Upper lobe of left lung (tissue), 4 donors: Measurements from ENCODE around the gene C4B.

Experiments
- CTCF ChIP-seq, 6 experiments: fragments of 450-650 bp in 4 of 6; fragments of 200-600 bp in 2 of 6; sonication (generic) in 2 of 6; IDR thresholded peaks; one replicate each; pipeline ENCODE4 v1.5.1; 2016 to 2019; ENCODE audit warnings: antibody characterized with exemption in 6 of 6
- EP300 ChIP-seq, 4 donors: sonication (generic); formaldehyde crosslinking; IDR thresholded peaks; one replicate each; pipeline ENCODE4 v1.5.1; 2017; ENCODE audit warnings: antibody characterized with exemption in 4 of 4, control low read depth in 2 of 4
- POLR2A ChIP-seq, 4 donors: fragments of 450-650 bp; IDR thresholded peaks; one replicate each; pipeline ENCODE4 v1.5.1; 2016 to 2017; ENCODE audit warnings: antibody characterized with exemption in 4 of 4, mild to moderate bottlenecking in 2 of 4
- POLR2AphosphoS5 ChIP-seq, 2 donors: sonication (generic); formaldehyde crosslinking; IDR thresholded peaks; one replicate each; pipeline ENCODE4 v1.5.1; 2017; ENCODE audit warnings: antibody characterized with exemption in 2 of 2

DNA sequence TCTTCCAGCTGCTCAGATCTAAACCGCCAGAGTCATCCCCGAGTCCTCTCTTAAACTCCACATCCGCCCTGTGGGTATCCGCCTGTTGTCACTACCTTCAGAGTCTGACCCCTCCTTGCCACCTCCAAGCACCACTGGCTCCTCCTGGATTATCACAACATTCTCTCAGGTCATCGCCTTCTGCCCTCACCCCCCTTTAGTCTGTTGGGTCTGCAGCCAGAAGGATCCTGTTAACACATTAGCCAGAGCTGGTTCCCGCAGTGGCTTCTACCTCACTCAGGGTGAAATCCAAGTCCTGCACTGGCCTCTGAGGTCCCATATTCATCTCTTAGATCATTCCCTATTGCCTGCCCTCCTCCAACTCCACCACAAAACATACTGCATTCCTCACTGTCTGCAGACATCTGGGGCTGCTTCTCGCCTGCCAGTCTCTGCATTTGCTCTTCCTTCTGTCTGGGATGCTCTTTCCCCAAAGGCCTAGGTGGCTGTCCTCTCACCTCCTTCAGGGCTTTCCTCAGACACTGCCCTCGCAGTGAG, 60.5 kb downstream of the C4B start:
- TF ChIP-seq CTCF (IDR thresholded peaks at IDR 0.05) (no peak), POLR2AphosphoS5 (IDR thresholded peaks at IDR 0.05) (no peak), POLR2A (IDR thresholded peaks at IDR 0.05) (no peak), EP300 (IDR thresholded peaks at IDR 0.05) (no peak)
